Measurements from ENCODE around the gene TPM1.

Gene TPM1

GRCh38 chr15:63013052-63013808, 29.3 kb upstream of the TPM1 start:
- Histone ChIP-seq H3K36me3 (ENCODE audit: insufficient read depth) (no peaks in the 10 kb centered on the region), H4K20me1 (ENCODE audit: insufficient read depth) (no peaks in the 10 kb centered on the region), H3K27ac (no peak overlapping the region), H3K4me1 (ENCODE audit: low read depth, poor library complexity, severe bottlenecking) (no peaks in the 10 kb centered on the region), H3K4me3 (IDR thresholded peaks at IDR 0.05; ENCODE audit: insufficient read depth, low read depth, low read length) (no peak overlapping the region), H3K4me2 (no peak overlapping the region), H3K9ac (no peak overlapping the region), H2AFZ (ENCODE audit: low read depth) (no peak overlapping the region), H3K27me3 (ENCODE audit: insufficient read depth, low read depth) (no peaks in the 10 kb centered on the region), H3K79me2 (ENCODE audit: insufficient read depth, low read depth) (no peaks in the 10 kb centered on the region)
- TF ChIP-seq CTCF (conservative IDR thresholded peaks at IDR 0.05; ENCODE audit: low read depth, low read length): no peak

GRCh38 chr15:63014578-63014977, 28.0 kb upstream of the TPM1 start:
- TF ChIP-seq CTCF (conservative IDR thresholded peaks at IDR 0.05; ENCODE audit: low read depth, low read length): no peak
- H3K4me1 ChIP-seq (ENCODE audit: low read depth, poor library complexity, severe bottlenecking): no peaks in the 10 kb centered on the region
- no peaks in the 10 kb centered on the region for H3K27me3 ChIP-seq (ENCODE audit: insufficient read depth, low read depth)
- H3K4me3 ChIP-seq (IDR thresholded peaks at IDR 0.05; ENCODE audit: insufficient read depth, low read depth, low read length): no peak overlapping the region
- no peak overlapping the region for H3K27ac ChIP-seq
- no peaks in the 10 kb centered on the region for H4K20me1 ChIP-seq (ENCODE audit: insufficient read depth)
- H3K4me2 ChIP-seq: no peak overlapping the region
- H3K79me2 ChIP-seq (ENCODE audit: insufficient read depth, low read depth): no peaks in the 10 kb centered on the region
- H3K9ac ChIP-seq: no peak overlapping the region
- no peak overlapping the region for H2AFZ ChIP-seq (ENCODE audit: low read depth)
- no peaks in the 10 kb centered on the region for H3K36me3 ChIP-seq (ENCODE audit: insufficient read depth)

GRCh38 chr15:63015618-63016017, 26.9 kb upstream of the TPM1 start:
- no peak overlapping the region for H3K4me3 ChIP-seq (IDR thresholded peaks at IDR 0.05; ENCODE audit: insufficient read depth, low read depth, low read length)
- H4K20me1 ChIP-seq (ENCODE audit: insufficient read depth): no peaks in the 10 kb centered on the region
- H3K36me3 ChIP-seq (ENCODE audit: insufficient read depth): no peaks in the 10 kb centered on the region
- no peaks in the 10 kb centered on the region for H3K4me1 ChIP-seq (ENCODE audit: low read depth, poor library complexity, severe bottlenecking)
- no peaks in the 10 kb centered on the region for H3K79me2 ChIP-seq (ENCODE audit: insufficient read depth, low read depth)
- H3K27me3 ChIP-seq (ENCODE audit: insufficient read depth, low read depth): no peaks in the 10 kb centered on the region
- no peak overlapping the region for H2AFZ ChIP-seq (ENCODE audit: low read depth)
- H3K4me2 ChIP-seq: no peak overlapping the region
- H3K27ac ChIP-seq: no peak overlapping the region
- TF ChIP-seq CTCF (conservative IDR thresholded peaks at IDR 0.05; ENCODE audit: low read depth, low read length): no peak
- H3K9ac ChIP-seq: no peak overlapping the region

GRCh38 chr15:63016234-63016633, 26.3 kb upstream of the TPM1 start:
- Histone ChIP-seq H3K4me3 (IDR thresholded peaks at IDR 0.05; ENCODE audit: insufficient read depth, low read depth, low read length) (no peak overlapping the region), H2AFZ (ENCODE audit: low read depth) (no peak overlapping the region), H3K27me3 (ENCODE audit: insufficient read depth, low read depth) (no peaks in the 10 kb centered on the region), H3K9ac (no peak overlapping the region), H3K4me2 (no peak overlapping the region), H3K36me3 (ENCODE audit: insufficient read depth) (no peaks in the 10 kb centered on the region), H3K4me1 (ENCODE audit: low read depth, poor library complexity, severe bottlenecking) (no peaks in the 10 kb centered on the region), H3K27ac (no peak overlapping the region), H3K79me2 (ENCODE audit: insufficient read depth, low read depth) (no peaks in the 10 kb centered on the region), H4K20me1 (ENCODE audit: insufficient read depth) (no peaks in the 10 kb centered on the region)
- TF ChIP-seq CTCF (conservative IDR thresholded peaks at IDR 0.05; ENCODE audit: low read depth, low read length): no peak

Data from KMS-11 (cell line).